ENCODE results near the gene COBLL1.

DNA sequence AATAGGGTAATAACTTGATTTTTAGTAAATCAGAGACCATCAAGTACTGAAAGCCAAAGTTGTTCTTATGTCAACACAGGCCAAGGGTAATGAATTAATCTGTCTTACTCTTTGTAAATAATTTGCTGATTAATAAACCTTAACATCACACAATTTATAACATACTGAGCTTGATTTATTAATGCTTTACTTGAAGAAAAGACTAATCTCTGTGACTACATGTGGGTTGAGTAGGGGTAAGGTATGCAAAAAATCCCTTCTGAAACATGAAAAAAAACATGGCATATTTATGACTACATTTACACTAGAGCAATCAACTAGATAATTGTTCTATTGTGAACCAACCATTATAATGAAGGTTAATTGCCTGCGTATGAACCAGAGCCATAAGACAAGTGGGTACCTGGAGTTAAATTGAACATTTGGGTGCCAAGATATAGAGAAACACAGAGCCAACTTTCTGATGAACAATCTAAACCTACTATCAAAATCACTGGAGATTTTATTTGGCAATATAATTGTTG, 152.7 kb downstream of the COBLL1 start:
- TF ChIP-seq, protein P1, sequence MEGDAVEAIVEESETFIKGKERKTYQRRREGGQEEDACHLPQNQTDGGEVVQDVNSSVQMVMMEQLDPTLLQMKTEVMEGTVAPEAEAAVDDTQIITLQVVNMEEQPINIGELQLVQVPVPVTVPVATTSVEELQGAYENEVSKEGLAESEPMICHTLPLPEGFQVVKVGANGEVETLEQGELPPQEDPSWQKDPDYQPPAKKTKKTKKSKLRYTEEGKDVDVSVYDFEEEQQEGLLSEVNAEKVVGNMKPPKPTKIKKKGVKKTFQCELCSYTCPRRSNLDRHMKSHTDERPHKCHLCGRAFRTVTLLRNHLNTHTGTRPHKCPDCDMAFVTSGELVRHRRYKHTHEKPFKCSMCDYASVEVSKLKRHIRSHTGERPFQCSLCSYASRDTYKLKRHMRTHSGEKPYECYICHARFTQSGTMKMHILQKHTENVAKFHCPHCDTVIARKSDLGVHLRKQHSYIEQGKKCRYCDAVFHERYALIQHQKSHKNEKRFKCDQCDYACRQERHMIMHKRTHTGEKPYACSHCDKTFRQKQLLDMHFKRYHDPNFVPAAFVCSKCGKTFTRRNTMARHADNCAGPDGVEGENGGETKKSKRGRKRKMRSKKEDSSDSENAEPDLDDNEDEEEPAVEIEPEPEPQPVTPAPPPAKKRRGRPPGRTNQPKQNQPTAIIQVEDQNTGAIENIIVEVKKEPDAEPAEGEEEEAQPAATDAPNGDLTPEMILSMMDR (IDR thresholded peaks at IDR 0.05): no peak
- TF ChIP-seq POLR2A (IDR thresholded peaks at IDR 0.05): no peak

Data from heart left ventricle (tissue), 13 donors.